BJ (cell line): ENCODE results near the gene MCTP1. TPM values are rescaled to one million over a fixed set of nuclear protein-coding genes. Genes with fewer than 3 reads are reported as not detected.
A peak's percentile ranks its signal among the peaks of the same experiment; 100 is the strongest.

Source experiments
- CTCF ChIA-PET: fragments of 350-600 bp; formaldehyde crosslinking; extraction: SDS; loops from one replicate; lab custom pipeline; 2021; ENCODE audit warnings: antibody characterized with exemption, inconsistent platforms; lab: Yijun Ruan, JAX
- POLR2A ChIA-PET: fragments of 300-600 bp; sonication (Branson Sonifier 250); formaldehyde crosslinking; extraction: SDS; loops from one replicate; lab custom pipeline; 2021; ENCODE audit warnings: antibody characterized with exemption; lab: Charles Lee
- DNase-seq: peaks from one replicate; pipeline ENCODE4 v3.0.0-alpha.2; 2011; ENCODE audit warnings: low read depth
- H3K27me3 ChIP-seq: 2 replicates; pipeline ENCODE4 v1.6.0; 2011; ENCODE audit warnings: low read length; ENCODE audit not compliant: control insufficient read depth, insufficient read depth
- H3K36me3 ChIP-seq: 2 replicates; pipeline ENCODE4 v1.5.1; 2011; ENCODE audit warnings: low read length; ENCODE audit not compliant: control insufficient read depth, insufficient read depth
- H3K4me3 ChIP-seq: 2 replicates; pipeline ENCODE4 v1.5.1; 2011; ENCODE audit warnings: low read depth, mild to moderate bottlenecking, control low read depth, low read length
- polyA plus RNA-seq: library from polyadenylated mRNA; depleted of rRNA; stranded (reverse); fragments of >200 nt; gene quantifications from 2 replicates; pipeline ENCODE4 v1.2.3, GENCODE V29; 2011
- TF ChIP-seq, protein P1 (sequence below): IDR thresholded peaks from 2 replicates; pipeline ENCODE4 v1.5.1; 2011; ENCODE audit warnings: low read depth, mild to moderate bottlenecking, control low read depth, inconsistent platforms, low read length, moderate library complexity; ENCODE audit not compliant: insufficient read depth

Gene MCTP1
- polyA plus RNA-seq, 1 experiment: 0.02 TPM

GRCh38 chr5:95272316-95272929 is 12.5 kb downstream of the MCTP1 start:
- CTCF ChIA-PET: interaction anchor here (0.7 kb wide), 1 partner anchor 11 kb away, joined by 3 read pairs; no protein-coding TSS in a partner anchor
- no peak for DNase-seq
- no peak overlapping the region for H3K4me3 ChIP-seq
- TF ChIP-seq, protein P1, sequence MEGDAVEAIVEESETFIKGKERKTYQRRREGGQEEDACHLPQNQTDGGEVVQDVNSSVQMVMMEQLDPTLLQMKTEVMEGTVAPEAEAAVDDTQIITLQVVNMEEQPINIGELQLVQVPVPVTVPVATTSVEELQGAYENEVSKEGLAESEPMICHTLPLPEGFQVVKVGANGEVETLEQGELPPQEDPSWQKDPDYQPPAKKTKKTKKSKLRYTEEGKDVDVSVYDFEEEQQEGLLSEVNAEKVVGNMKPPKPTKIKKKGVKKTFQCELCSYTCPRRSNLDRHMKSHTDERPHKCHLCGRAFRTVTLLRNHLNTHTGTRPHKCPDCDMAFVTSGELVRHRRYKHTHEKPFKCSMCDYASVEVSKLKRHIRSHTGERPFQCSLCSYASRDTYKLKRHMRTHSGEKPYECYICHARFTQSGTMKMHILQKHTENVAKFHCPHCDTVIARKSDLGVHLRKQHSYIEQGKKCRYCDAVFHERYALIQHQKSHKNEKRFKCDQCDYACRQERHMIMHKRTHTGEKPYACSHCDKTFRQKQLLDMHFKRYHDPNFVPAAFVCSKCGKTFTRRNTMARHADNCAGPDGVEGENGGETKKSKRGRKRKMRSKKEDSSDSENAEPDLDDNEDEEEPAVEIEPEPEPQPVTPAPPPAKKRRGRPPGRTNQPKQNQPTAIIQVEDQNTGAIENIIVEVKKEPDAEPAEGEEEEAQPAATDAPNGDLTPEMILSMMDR: no peak
- no peaks in the 10 kb centered on the region for H3K36me3 ChIP-seq
- H3K27me3 ChIP-seq: no peaks in the 10 kb centered on the region
- POLR2A ChIA-PET: no interaction called here

GRCh38 chr5:95262933-95263660 is 21.8 kb downstream of the MCTP1 start:
- DNase-seq: no peak
- TF ChIP-seq, protein P1: no peak
- CTCF ChIA-PET: interaction anchor here (0.9 to 2.7 kb wide), 7 partner anchors 8 to 297 kb away, joined by 3 to 11 read pairs (median 3); partner anchors contain the start of gene MCTP1
- POLR2A ChIA-PET: no interaction called here
- Histone ChIP-seq H3K4me3 (no peak overlapping the region), H3K27me3 (no peaks in the 10 kb centered on the region), H3K36me3 (no peaks in the 10 kb centered on the region)

DNA sequence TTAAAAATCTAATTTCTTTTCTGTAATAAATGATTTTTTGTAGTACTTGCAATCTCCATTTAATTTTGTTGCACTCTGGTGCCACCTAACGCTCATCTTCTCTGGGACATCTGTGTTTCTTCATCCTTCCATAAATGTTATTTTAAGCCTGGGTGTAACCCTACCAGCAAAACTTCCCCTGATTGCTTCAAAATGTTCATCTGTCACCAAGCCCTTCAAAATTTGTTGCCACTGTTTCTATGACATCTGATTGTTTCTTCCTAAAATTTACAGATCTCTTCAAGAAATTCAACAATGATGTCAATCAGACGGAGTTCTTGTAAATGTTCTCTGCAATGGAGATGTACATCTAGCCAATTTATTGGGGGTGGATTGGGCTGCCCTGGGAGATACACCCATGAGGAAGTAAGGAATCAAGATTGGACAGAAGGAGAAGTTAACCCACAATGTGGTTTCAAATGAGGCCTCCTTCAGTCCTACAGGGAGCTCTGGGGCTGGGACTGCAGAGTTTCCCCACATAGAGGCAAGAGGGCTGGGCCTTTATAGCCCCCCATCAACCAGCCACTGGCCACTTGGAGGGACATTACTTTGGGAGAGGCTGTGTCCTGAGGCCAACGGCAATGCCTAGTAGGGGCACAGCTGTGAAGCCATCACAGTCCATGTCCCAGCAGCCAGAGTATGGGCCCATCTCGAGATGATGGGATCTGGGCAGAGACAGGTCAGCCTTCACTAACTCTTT is 23.3 kb downstream of the MCTP1 start:
- H3K27me3 ChIP-seq: no peaks in the 10 kb centered on the region
- H3K36me3 ChIP-seq: no peaks in the 10 kb centered on the region
- no peak overlapping the region for H3K4me3 ChIP-seq
- TF ChIP-seq, protein P1: peak; percentile 55
- DNase-seq: peak; percentile 4
- POLR2A ChIA-PET: no interaction called here
- CTCF ChIA-PET: interaction anchor here (0.6 to 2.7 kb wide), 11 partner anchors 9 to 295 kb away, joined by 3 to 11 read pairs (median 3); no protein-coding TSS in a partner anchor

GRCh38 chr5:95256991-95257390 is 27.9 kb downstream of the MCTP1 start:
- CTCF ChIA-PET: interaction anchor here (1.8 kb wide), 1 partner anchor 289 kb away, joined by 6 read pairs; no protein-coding TSS in a partner anchor
- no peak for DNase-seq

More at GRCh38 chr5:95256991-95257390, 27.9 kb downstream of the MCTP1 start:
- Histone ChIP-seq H3K36me3 (no peaks in the 10 kb centered on the region), H3K4me3 (no peak overlapping the region), H3K27me3 (no peaks in the 10 kb centered on the region)
- TF ChIP-seq, protein P1: no peak
- POLR2A ChIA-PET: no interaction called here
